SK-N-SH treated with all-trans-retinoic acid at 6 μM for 48 hours (cell line): ENCODE measurements around the gene SAMD4B.

Experiments
- ATAC-seq: fragments of 200-7000 bp; cut with Tn5 transposase; 3 replicates; pipeline ENCODE4 v1.9.1; 2020; ENCODE audit warnings: mild to moderate bottlenecking, moderate library complexity
- ARNTL ChIP-seq: fragments of 450-650 bp; formaldehyde crosslinking; IDR thresholded peaks from 2 replicates; pipeline ENCODE4 v1.5.0; 2020; ENCODE audit warnings: low read depth, mild to moderate bottlenecking, moderate library complexity, borderline replicate concordance
- CSDC2 ChIP-seq: fragments of 250-450 bp; sonication (Bioruptor Pico); IDR thresholded peaks from 2 replicates; pipeline ENCODE4 v1.5.0; 2020; ENCODE audit warnings: mild to moderate bottlenecking, moderate library complexity
- ESRRG ChIP-seq: fragments of 250-450 bp; sonication (Bioruptor Pico); IDR thresholded peaks from 2 replicates; pipeline ENCODE4 v1.6.1; 2021; ENCODE audit warnings: mild to moderate bottlenecking
- GLIS3 ChIP-seq: fragments of 250-450 bp; sonication (Bioruptor Pico); IDR thresholded peaks from 2 replicates; pipeline ENCODE4 v1.5.0; 2020; ENCODE audit warnings: mild to moderate bottlenecking, moderate library complexity
- ISL1 ChIP-seq: fragments of 250-450 bp; sonication (Bioruptor Pico); IDR thresholded peaks from 2 replicates; pipeline ENCODE4 v2.1.2; 2022; ENCODE audit warnings: mild to moderate bottlenecking, moderate library complexity
- OSR1 ChIP-seq: fragments of 250-450 bp; sonication (Bioruptor Pico); IDR thresholded peaks from 2 replicates; pipeline ENCODE4 v1.8.0; 2022; ENCODE audit warnings: moderate library complexity, mild to moderate bottlenecking, inconsistent platforms
- PPARA ChIP-seq: fragments of 250-450 bp; sonication (Bioruptor Pico); IDR thresholded peaks from 2 replicates; pipeline ENCODE4 v1.5.0; 2020; ENCODE audit warnings: mild to moderate bottlenecking, borderline replicate concordance
- RARB ChIP-seq: fragments of 250-450 bp; sonication (Bioruptor Pico); IDR thresholded peaks from 2 replicates; pipeline ENCODE4 v1.8.0; 2021; ENCODE audit warnings: mild to moderate bottlenecking, moderate library complexity
- TOX ChIP-seq: fragments of 250-450 bp; sonication (Bioruptor Pico); IDR thresholded peaks from 2 replicates; pipeline ENCODE4 v1.8.0; 2021; ENCODE audit warnings: mild to moderate bottlenecking, moderate library complexity, borderline replicate concordance
- ZC3H10 ChIP-seq: fragments of 250-450 bp; sonication (Bioruptor Pico); IDR thresholded peaks from 2 replicates; pipeline ENCODE4 v1.5.1; 2021; ENCODE audit warnings: mild to moderate bottlenecking, moderate library complexity
- ZFP3 ChIP-seq: fragments of 250-450 bp; sonication (Bioruptor Pico); IDR thresholded peaks from 2 replicates; pipeline ENCODE4 v1.5.0; 2020; ENCODE audit warnings: mild to moderate bottlenecking, moderate library complexity
- ZFP30 ChIP-seq: fragments of 450-650 bp; formaldehyde crosslinking; IDR thresholded peaks from 2 replicates; pipeline ENCODE4 v1.5.0; 2022; ENCODE audit warnings: mild to moderate bottlenecking, moderate library complexity
- ZNF565 ChIP-seq: fragments of 450-650 bp; formaldehyde crosslinking; conservative IDR thresholded peaks from 2 replicates; pipeline ENCODE4 v1.5.0; 2020; ENCODE audit warnings: low read depth, mild to moderate bottlenecking, moderate library complexity
- TF ChIP-seq, protein P1 (sequence below): fragments of 250-450 bp; sonication (Bioruptor Pico); IDR thresholded peaks from 2 replicates; pipeline ENCODE4 v1.8.0; 2021; ENCODE audit warnings: low read depth, mild to moderate bottlenecking, moderate library complexity, borderline replicate concordance
- TF ChIP-seq, protein P2 (sequence below): fragments of 250-450 bp; sonication (Bioruptor Pico); IDR thresholded peaks from 2 replicates; pipeline ENCODE4 v1.8.0; 2020; ENCODE audit warnings: mild to moderate bottlenecking, moderate library complexity, borderline replicate concordance
- TF ChIP-seq, protein P3 (sequence below): fragments of 250-450 bp; sonication (Bioruptor Pico); IDR thresholded peaks from 2 replicates; pipeline ENCODE4 v1.5.1; 2020; ENCODE audit warnings: low read depth, mild to moderate bottlenecking, moderate library complexity
- TF ChIP-seq, protein P4 (sequence below): fragments of 250-450 bp; sonication (Bioruptor Pico); IDR thresholded peaks from 2 replicates; pipeline ENCODE4 v1.5.1; 2021; ENCODE audit warnings: mild to moderate bottlenecking, moderate library complexity
- TF ChIP-seq, protein P5 (sequence below): fragments of 250-450 bp; sonication (Bioruptor Pico); IDR thresholded peaks from 2 replicates; pipeline ENCODE4 v1.5.0; 2020; ENCODE audit warnings: mild to moderate bottlenecking, moderate library complexity

SAMD4B gene

DNA sequence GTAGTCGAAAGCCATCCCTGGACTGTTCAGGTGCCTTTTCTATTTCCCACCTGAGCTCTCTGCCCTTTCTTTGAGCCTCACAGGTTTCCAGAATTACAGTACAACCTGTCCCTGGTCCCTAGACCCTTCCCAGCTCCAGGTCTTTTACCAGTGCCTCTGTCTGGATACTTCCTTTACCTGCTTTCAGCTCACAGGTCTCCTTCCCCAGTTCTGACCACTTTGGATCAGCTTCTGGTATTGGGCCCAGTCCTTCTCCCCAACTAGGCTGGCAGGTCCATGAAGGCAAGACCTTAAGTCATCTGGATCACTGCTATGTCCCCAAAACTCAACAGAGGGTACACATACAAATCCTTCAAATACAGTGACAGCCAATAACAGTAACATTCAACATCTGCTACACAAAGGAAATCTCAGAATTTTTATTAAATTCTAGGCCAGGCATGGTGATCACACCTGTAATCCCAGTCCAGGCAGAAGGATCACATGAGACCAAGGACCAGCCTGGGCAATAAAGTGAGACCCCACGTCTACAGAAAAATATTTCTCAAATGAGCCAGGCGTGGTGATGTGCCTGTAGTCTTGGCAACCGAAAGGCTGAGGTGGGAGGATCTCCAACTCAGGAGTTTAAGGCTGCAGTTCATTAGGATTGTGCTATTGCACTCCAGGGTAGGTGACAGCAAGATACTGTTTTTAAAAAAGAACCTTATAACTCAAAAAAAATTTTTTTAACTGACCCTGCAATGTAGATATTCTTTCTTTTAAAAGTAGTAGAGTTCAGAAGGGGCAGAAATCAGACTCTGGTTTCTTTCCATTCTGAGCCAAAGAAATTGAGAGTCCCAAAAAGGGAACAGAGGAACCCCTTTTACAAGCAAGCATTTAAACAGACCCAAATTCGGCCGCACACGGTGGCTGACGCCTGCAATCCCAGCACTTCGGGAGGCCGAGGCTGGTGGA lies 92.2 kb downstream of the SAMD4B start:
- ATAC-seq = no peak
- TF ChIP-seq ESRRG (CRISPR knock-in tag) (no peak), OSR1 (CRISPR knock-in tag) (no peak), ZC3H10 (CRISPR knock-in tag) (no peak), TOX (CRISPR knock-in tag) (no peak), GLIS3 (no peak), ISL1 (no peak), PPARA (no peak), RARB (CRISPR knock-in tag) (no peak), ZFP30 (no peak), ZNF565 (CRISPR knock-in tag) (no peak), CSDC2 (no peak), ZFP3 (CRISPR knock-in tag) (no peak), ARNTL (CRISPR knock-in tag) (no peak)
- TF ChIP-seq, protein P1, sequence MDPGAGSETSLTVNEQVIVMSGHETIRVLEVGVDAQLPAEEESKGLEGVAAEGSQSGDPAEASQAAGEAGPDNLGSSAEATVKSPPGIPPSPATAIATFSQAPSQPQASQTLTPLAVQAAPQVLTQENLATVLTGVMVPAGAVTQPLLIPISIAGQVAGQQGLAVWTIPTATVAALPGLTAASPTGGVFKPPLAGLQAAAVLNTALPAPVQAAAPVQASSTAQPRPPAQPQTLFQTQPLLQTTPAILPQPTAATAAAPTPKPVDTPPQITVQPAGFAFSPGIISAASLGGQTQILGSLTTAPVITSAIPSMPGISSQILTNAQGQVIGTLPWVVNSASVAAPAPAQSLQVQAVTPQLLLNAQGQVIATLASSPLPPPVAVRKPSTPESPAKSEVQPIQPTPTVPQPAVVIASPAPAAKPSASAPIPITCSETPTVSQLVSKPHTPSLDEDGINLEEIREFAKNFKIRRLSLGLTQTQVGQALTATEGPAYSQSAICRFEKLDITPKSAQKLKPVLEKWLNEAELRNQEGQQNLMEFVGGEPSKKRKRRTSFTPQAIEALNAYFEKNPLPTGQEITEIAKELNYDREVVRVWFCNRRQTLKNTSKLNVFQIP (CRISPR knock-in tag) = no peak
- TF ChIP-seq, protein P2, sequence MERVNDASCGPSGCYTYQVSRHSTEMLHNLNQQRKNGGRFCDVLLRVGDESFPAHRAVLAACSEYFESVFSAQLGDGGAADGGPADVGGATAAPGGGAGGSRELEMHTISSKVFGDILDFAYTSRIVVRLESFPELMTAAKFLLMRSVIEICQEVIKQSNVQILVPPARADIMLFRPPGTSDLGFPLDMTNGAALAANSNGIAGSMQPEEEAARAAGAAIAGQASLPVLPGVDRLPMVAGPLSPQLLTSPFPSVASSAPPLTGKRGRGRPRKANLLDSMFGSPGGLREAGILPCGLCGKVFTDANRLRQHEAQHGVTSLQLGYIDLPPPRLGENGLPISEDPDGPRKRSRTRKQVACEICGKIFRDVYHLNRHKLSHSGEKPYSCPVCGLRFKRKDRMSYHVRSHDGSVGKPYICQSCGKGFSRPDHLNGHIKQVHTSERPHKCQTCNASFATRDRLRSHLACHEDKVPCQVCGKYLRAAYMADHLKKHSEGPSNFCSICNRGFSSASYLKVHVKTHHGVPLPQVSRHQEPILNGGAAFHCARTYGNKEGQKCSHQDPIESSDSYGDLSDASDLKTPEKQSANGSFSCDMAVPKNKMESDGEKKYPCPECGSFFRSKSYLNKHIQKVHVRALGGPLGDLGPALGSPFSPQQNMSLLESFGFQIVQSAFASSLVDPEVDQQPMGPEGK (CRISPR knock-in tag) = no peak
- TF ChIP-seq, protein P3, sequence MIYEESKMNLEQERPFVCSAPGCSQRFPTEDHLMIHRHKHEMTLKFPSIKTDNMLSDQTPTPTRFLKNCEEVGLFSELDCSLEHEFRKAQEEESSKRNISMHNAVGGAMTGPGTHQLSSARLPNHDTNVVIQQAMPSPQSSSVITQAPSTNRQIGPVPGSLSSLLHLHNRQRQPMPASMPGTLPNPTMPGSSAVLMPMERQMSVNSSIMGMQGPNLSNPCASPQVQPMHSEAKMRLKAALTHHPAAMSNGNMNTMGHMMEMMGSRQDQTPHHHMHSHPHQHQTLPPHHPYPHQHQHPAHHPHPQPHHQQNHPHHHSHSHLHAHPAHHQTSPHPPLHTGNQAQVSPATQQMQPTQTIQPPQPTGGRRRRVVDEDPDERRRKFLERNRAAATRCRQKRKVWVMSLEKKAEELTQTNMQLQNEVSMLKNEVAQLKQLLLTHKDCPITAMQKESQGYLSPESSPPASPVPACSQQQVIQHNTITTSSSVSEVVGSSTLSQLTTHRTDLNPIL (CRISPR knock-in tag) = no peak
- TF ChIP-seq, protein P4, sequence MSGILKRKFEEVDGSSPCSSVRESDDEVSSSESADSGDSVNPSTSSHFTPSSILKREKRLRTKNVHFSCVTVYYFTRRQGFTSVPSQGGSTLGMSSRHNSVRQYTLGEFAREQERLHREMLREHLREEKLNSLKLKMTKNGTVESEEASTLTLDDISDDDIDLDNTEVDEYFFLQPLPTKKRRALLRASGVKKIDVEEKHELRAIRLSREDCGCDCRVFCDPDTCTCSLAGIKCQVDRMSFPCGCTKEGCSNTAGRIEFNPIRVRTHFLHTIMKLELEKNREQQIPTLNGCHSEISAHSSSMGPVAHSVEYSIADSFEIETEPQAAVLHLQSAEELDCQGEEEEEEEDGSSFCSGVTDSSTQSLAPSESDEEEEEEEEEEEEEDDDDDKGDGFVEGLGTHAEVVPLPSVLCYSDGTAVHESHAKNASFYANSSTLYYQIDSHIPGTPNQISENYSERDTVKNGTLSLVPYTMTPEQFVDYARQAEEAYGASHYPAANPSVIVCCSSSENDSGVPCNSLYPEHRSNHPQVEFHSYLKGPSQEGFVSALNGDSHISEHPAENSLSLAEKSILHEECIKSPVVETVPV = no peak
- TF ChIP-seq, protein P5, sequence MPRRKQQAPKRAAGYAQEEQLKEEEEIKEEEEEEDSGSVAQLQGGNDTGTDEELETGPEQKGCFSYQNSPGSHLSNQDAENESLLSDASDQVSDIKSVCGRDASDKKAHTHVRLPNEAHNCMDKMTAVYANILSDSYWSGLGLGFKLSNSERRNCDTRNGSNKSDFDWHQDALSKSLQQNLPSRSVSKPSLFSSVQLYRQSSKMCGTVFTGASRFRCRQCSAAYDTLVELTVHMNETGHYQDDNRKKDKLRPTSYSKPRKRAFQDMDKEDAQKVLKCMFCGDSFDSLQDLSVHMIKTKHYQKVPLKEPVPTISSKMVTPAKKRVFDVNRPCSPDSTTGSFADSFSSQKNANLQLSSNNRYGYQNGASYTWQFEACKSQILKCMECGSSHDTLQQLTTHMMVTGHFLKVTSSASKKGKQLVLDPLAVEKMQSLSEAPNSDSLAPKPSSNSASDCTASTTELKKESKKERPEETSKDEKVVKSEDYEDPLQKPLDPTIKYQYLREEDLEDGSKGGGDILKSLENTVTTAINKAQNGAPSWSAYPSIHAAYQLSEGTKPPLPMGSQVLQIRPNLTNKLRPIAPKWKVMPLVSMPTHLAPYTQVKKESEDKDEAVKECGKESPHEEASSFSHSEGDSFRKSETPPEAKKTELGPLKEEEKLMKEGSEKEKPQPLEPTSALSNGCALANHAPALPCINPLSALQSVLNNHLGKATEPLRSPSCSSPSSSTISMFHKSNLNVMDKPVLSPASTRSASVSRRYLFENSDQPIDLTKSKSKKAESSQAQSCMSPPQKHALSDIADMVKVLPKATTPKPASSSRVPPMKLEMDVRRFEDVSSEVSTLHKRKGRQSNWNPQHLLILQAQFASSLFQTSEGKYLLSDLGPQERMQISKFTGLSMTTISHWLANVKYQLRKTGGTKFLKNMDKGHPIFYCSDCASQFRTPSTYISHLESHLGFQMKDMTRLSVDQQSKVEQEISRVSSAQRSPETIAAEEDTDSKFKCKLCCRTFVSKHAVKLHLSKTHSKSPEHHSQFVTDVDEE (CRISPR knock-in tag) = no peak
